ENCODE data around the gene LRMDA. TPM values are rescaled to one million over a fixed set of nuclear protein-coding genes. Genes with fewer than 3 reads are reported as not detected.

The LRMDA gene
- total and polyA plus RNA-seq, 10 of the 15 experiments (the other 5 are each of a cell fraction or from before 2014, with no cell fraction given): 0.07 to 0.54 (median 0.29) TPM; not detected in 4

DNA sequence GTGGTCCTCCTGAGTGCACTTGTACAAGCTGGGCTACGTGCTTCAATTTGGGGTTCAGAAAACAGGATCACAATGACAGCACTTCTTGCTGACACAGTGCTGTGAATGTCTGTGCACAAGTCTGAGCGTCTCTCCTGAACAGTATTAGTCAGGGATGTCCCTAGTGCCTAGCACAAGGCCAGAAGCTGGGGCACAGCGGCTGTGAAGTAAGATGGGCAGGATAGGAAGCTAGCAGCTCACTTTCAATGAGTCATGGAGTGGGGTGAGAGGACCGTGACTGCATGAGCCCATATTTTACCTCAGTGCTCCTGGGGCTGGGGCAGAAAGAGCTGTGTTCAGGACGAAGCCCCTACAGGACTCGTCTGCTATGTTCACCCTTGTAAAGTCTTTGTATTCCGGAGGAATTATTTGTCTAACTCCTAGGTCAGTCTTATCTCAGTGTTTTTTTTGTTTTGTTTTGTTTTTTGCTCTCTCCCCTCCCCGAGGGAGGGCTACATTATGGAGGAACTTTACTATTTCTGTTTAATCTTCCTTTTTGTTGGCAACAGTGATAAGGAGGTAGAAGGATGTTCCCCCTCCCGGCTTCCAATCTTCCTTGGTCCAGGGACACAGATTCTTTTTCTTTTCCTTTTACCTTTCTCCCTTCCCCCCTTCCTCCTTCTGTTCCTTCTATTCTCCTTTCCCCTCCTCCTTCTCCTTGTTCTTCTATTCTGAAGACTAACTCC, 2.8 kb upstream of the LRMDA start:
- Histone ChIP-seq H3K79me2 (ENCODE audit: control insufficient read depth, insufficient read depth, low read length) (no peaks in the 10 kb centered on the region), H3K27me3 (replicated peaks in 1 of 2; ENCODE audit: control insufficient read depth in 2 of 2, insufficient read depth in 2 of 2, low read length in 1 of 2) (peaks cover 0 to 12% of the 10 kb centered on the region in 2 experiments; a peak in 2 of 4 replicates), H4K20me1 (ENCODE audit: control insufficient read depth, insufficient read depth) (no peaks in the 10 kb centered on the region), H3K27ac (ENCODE audit: control insufficient read depth, insufficient read depth) (no peak overlapping the region), H3K4me2 (ENCODE audit: control insufficient read depth, insufficient read depth) (no peak overlapping the region), H3K4me1 (ENCODE audit: control insufficient read depth, insufficient read depth, low read length) (no peaks in the 10 kb centered on the region), H3K36me3 (ENCODE audit: control insufficient read depth in 2 of 2, insufficient read depth in 2 of 2, low read length in 1 of 2) (no peaks in the 10 kb centered on the region), H2AFZ (ENCODE audit: control insufficient read depth, low read depth, low read length) (no peak overlapping the region), H3K4me3 (no peak overlapping the region), H3K9ac (ENCODE audit: control insufficient read depth, insufficient read depth, low read length) (no peak overlapping the region), H3K9me3 (replicated peaks; ENCODE audit: control insufficient read depth, insufficient read depth, low read length) (no peaks in the 10 kb centered on the region)
- 6% methylated on average over 9 of the region's 9 CpGs for WGBS (ENCODE audit: insufficient coverage, insufficient replicate concordance, low lambda C conversion rate, missing lambda C conversion rate)
- ChIA-PET CTCF (interaction anchor here (0.9 to 1.7 kb wide), 3 partner anchors 27 to 185 kb away, joined by 3 to 4 read pairs (median 3); partner anchors contain the start of gene ZNF503), SMC1A (ENCODE audit: uncharacterized antibody, unreplicated experiment) (interaction anchor here (0.8 to 4.1 kb wide), 11 partner anchors 11 to 179 kb away, joined by 3 to 21 read pairs (median 4); no protein-coding TSS in a partner anchor), RAD21 (ENCODE audit: unreplicated experiment) (interaction anchor here (0.9 to 2.9 kb wide), 4 partner anchors 12 to 176 kb away, joined by 3 to 13 read pairs (median 4); no protein-coding TSS in a partner anchor), POLR2A (interaction anchor here (0.5 to 1.9 kb wide), 4 partner anchors 13 to 27 kb away, joined by 3 to 4 read pairs (median 4); partner anchors contain the start of gene ZNF503)
- FAIRE-seq (no peak), ATAC-seq (peak; percentile 76), DNase-seq (ENCODE audit: low read depth, low spot score) (peak; percentile 16)
- intact Hi-C loops (cut with micrococcal nuclease; ENCODE audit: unreplicated experiment): no loop called here
- in situ Hi-C loops (cut with MboI): no loop called here
- BruUV-seq (replicated peaks): no TSS peak
- TF ChIP-seq, protein P1, sequence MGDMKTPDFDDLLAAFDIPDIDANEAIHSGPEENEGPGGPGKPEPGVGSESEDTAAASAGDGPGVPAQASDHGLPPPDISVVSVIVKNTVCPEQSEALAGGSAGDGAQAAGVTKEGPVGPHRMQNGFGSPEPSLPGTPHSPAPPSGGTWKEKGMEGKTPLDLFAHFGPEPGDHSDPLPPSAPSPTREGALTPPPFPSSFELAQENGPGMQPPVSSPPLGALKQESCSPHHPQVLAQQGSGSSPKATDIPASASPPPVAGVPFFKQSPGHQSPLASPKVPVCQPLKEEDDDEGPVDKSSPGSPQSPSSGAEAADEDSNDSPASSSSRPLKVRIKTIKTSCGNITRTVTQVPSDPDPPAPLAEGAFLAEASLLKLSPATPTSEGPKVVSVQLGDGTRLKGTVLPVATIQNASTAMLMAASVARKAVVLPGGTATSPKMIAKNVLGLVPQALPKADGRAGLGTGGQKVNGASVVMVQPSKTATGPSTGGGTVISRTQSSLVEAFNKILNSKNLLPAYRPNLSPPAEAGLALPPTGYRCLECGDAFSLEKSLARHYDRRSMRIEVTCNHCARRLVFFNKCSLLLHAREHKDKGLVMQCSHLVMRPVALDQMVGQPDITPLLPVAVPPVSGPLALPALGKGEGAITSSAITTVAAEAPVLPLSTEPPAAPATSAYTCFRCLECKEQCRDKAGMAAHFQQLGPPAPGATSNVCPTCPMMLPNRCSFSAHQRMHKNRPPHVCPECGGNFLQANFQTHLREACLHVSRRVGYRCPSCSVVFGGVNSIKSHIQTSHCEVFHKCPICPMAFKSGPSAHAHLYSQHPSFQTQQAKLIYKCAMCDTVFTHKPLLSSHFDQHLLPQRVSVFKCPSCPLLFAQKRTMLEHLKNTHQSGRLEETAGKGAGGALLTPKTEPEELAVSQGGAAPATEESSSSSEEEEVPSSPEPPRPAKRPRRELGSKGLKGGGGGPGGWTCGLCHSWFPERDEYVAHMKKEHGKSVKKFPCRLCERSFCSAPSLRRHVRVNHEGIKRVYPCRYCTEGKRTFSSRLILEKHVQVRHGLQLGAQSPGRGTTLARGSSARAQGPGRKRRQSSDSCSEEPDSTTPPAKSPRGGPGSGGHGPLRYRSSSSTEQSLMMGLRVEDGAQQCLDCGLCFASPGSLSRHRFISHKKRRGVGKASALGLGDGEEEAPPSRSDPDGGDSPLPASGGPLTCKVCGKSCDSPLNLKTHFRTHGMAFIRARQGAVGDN (IDR thresholded peaks at IDR 0.05): 0 out of 2 replicates have a peak, but pooled peaks have one; percentile 11
- TF ChIP-seq BHLHE40 (IDR thresholded peaks at IDR 0.05; ENCODE audit: borderline replicate concordance in 1 of 2, low read depth in 2 of 2, low read length in 1 of 2) (peak in 1 of 2 experiments; percentile 35; a peak in 1 of 4 replicates), SIN3A (IDR thresholded peaks at IDR 0.05; ENCODE audit: low read depth, low read length) (no peak)
- TF ChIP-seq, protein P2, sequence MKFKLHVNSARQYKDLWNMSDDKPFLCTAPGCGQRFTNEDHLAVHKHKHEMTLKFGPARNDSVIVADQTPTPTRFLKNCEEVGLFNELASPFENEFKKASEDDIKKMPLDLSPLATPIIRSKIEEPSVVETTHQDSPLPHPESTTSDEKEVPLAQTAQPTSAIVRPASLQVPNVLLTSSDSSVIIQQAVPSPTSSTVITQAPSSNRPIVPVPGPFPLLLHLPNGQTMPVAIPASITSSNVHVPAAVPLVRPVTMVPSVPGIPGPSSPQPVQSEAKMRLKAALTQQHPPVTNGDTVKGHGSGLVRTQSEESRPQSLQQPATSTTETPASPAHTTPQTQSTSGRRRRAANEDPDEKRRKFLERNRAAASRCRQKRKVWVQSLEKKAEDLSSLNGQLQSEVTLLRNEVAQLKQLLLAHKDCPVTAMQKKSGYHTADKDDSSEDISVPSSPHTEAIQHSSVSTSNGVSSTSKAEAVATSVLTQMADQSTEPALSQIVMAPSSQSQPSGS (IDR thresholded peaks at IDR 0.05; ENCODE audit: low read length): no peak

All from GM12878 (cell line).